ENCODE results near the gene RPLP1.

GRCh38 chr15:69412274-69412673, 40.3 kb upstream of the RPLP1 start:
- TF ChIP-seq REST (IDR thresholded peaks at IDR 0.05; ENCODE audit: low read depth, low read length) (no peak), RFX5 (IDR thresholded peaks at IDR 0.05; ENCODE audit: low read length) (no peak), CTCF (IDR thresholded peaks at IDR 0.05) (no peak), MAX (IDR thresholded peaks at IDR 0.05; ENCODE audit: low read depth) (no peak), EP300 (IDR thresholded peaks at IDR 0.05; ENCODE audit: borderline replicate concordance in 1 of 2, low read depth in 1 of 2, low read length in 1 of 2) (no peak), POLR2AphosphoS5 (IDR thresholded peaks at IDR 0.05; ENCODE audit: low read depth, low read length) (no peak), EZH2phosphoT487 (IDR thresholded peaks at IDR 0.05; ENCODE audit: borderline replicate concordance, low read depth) (no peak), RCOR1 (IDR thresholded peaks at IDR 0.05; ENCODE audit: low read length) (no peak), SMC3 (IDR thresholded peaks at IDR 0.05; ENCODE audit: low read depth, low read length) (no peak), FOXJ3 (CRISPR knock-in tag; IDR thresholded peaks at IDR 0.05) (no peak), SIN3A (IDR thresholded peaks at IDR 0.05; ENCODE audit: borderline replicate concordance, low read depth, low read length) (no peak), GATA2 (CRISPR knock-in tag; IDR thresholded peaks at IDR 0.05) (no peak), FOSL2 (IDR thresholded peaks at IDR 0.05; ENCODE audit: borderline replicate concordance, low read depth) (no peak)
